ENCODE results near the gene CCDC38. TPM values are rescaled to one million over a fixed set of nuclear protein-coding genes. Genes with fewer than 3 reads are reported as not detected.

CCDC38 gene
- polyA plus RNA-seq, 1 donor from 2014 or later, result not detected

- no peak overlapping the region for H2AFZ ChIP-seq (ENCODE audit: low read depth, low read length)
- no peak overlapping the region for H3K4me2 ChIP-seq (ENCODE audit: low read length)
- H3K36me3 ChIP-seq (ENCODE audit: insufficient read depth, low read length), result no peaks in the 10 kb centered on the region
- no peaks in the 10 kb centered on the region for H3K27me3 ChIP-seq (ENCODE audit: insufficient read depth, low read depth, low read length)
- H3F3A ChIP-seq (ENCODE audit: insufficient read depth, low read length, poor library complexity, severe bottlenecking), result no peaks in the 10 kb centered on the region
- no peaks in the 10 kb centered on the region for H3K9me2 ChIP-seq (ENCODE audit: insufficient read depth, low read length)
- no peak overlapping the region for H3K9ac ChIP-seq (ENCODE audit: low read length)
- no peak overlapping the region for H3K27ac ChIP-seq (ENCODE audit: low read length)
- H4K20me1 ChIP-seq (ENCODE audit: insufficient read depth), result no peaks in the 10 kb centered on the region
- no peaks in the 10 kb centered on the region for H3K9me3 ChIP-seq (ENCODE audit: low read length)
- no peaks in the 10 kb centered on the region for H3K79me2 ChIP-seq (replicated peaks; ENCODE audit: insufficient read depth, low read length)
- no peak overlapping the region for H3K4me3 ChIP-seq (ENCODE audit: low read length)
- TF ChIP-seq TAF1 (IDR thresholded peaks at IDR 0.05; ENCODE audit: low read depth) (no peak), MXI1 (conservative IDR thresholded peaks at IDR 0.05; ENCODE audit: poor library complexity, severe bottlenecking) (no peak), EP300 (conservative IDR thresholded peaks at IDR 0.05; ENCODE audit: poor library complexity, severe bottlenecking) (no peak), SMC3 (conservative IDR thresholded peaks at IDR 0.05; ENCODE audit: poor library complexity) (no peak), REST (IDR thresholded peaks at IDR 0.05; ENCODE audit: borderline replicate concordance) (no peak), EZH2 (IDR thresholded peaks at IDR 0.05; ENCODE audit: borderline replicate concordance, insufficient read depth, low read length, poor library complexity, severe bottlenecking) (no peak), CTCF (IDR thresholded peaks at IDR 0.05; ENCODE audit: poor library complexity, severe bottlenecking) (no peak), RAD21 (conservative IDR thresholded peaks at IDR 0.05) (no peak), POLR2AphosphoS5 (IDR thresholded peaks at IDR 0.05) (no peak)
Observed at GRCh38 chr12:95955549-95956159, 13.2 kb upstream of the CCDC38 start.

- Histone ChIP-seq H3F3A (ENCODE audit: insufficient read depth, low read length, poor library complexity, severe bottlenecking) (no peaks in the 10 kb centered on the region), H2AFZ (ENCODE audit: low read depth, low read length) (no peak overlapping the region), H3K79me2 (replicated peaks; ENCODE audit: insufficient read depth, low read length) (no peaks in the 10 kb centered on the region), H4K20me1 (ENCODE audit: insufficient read depth) (no peaks in the 10 kb centered on the region), H3K9ac (ENCODE audit: low read length) (no peak overlapping the region), H3K9me2 (ENCODE audit: insufficient read depth, low read length) (no peaks in the 10 kb centered on the region), H3K4me3 (ENCODE audit: low read length) (no peak overlapping the region), H3K36me3 (ENCODE audit: insufficient read depth, low read length) (no peaks in the 10 kb centered on the region), H3K9me3 (ENCODE audit: low read length) (no peaks in the 10 kb centered on the region), H3K4me2 (ENCODE audit: low read length) (no peak overlapping the region), H3K27me3 (ENCODE audit: insufficient read depth, low read depth, low read length) (no peaks in the 10 kb centered on the region), H3K27ac (ENCODE audit: low read length) (no peak overlapping the region)
- TF ChIP-seq POLR2AphosphoS5 (IDR thresholded peaks at IDR 0.05) (no peak), EZH2 (IDR thresholded peaks at IDR 0.05; ENCODE audit: borderline replicate concordance, insufficient read depth, low read length, poor library complexity, severe bottlenecking) (no peak), MXI1 (conservative IDR thresholded peaks at IDR 0.05; ENCODE audit: poor library complexity, severe bottlenecking) (no peak), CTCF (IDR thresholded peaks at IDR 0.05; ENCODE audit: poor library complexity, severe bottlenecking) (no peak), TAF1 (IDR thresholded peaks at IDR 0.05; ENCODE audit: low read depth) (no peak)
Observed at GRCh38 chr12:95953000-95953399, 10.6 kb upstream of the CCDC38 start.

Measured in neural cell (in vitro differentiated cells).